ENCODE results near the gene BPGM.

The BPGM gene

DNA sequence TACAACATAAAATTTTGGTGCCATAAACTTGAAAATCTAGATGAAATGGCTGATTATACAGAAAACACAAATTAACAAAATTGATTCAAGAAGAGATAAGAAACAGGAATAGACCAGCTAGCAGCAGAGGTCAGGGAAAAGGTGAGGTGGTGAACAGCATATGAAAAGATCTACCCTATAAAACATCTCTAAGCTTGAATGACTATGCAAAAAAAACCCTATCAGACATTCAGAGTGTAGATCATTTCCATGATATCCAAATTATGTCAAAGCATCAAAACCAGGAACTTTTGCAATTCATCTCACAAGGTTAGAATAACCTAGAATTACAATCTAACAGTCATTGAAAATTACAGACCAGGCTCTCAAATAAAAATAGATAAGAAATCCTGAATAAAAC, 14.6 kb upstream of the BPGM start:
- TF ChIP-seq, protein P1, sequence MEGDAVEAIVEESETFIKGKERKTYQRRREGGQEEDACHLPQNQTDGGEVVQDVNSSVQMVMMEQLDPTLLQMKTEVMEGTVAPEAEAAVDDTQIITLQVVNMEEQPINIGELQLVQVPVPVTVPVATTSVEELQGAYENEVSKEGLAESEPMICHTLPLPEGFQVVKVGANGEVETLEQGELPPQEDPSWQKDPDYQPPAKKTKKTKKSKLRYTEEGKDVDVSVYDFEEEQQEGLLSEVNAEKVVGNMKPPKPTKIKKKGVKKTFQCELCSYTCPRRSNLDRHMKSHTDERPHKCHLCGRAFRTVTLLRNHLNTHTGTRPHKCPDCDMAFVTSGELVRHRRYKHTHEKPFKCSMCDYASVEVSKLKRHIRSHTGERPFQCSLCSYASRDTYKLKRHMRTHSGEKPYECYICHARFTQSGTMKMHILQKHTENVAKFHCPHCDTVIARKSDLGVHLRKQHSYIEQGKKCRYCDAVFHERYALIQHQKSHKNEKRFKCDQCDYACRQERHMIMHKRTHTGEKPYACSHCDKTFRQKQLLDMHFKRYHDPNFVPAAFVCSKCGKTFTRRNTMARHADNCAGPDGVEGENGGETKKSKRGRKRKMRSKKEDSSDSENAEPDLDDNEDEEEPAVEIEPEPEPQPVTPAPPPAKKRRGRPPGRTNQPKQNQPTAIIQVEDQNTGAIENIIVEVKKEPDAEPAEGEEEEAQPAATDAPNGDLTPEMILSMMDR (IDR thresholded peaks at IDR 0.05; ENCODE audit: control insufficient read depth, extremely low read depth, insufficient read depth): no peak
- DNase-seq (ENCODE audit: low read depth): no peak
- H3K4me3 ChIP-seq (ENCODE audit: low read depth, low read length): no peak overlapping the region

DNA sequence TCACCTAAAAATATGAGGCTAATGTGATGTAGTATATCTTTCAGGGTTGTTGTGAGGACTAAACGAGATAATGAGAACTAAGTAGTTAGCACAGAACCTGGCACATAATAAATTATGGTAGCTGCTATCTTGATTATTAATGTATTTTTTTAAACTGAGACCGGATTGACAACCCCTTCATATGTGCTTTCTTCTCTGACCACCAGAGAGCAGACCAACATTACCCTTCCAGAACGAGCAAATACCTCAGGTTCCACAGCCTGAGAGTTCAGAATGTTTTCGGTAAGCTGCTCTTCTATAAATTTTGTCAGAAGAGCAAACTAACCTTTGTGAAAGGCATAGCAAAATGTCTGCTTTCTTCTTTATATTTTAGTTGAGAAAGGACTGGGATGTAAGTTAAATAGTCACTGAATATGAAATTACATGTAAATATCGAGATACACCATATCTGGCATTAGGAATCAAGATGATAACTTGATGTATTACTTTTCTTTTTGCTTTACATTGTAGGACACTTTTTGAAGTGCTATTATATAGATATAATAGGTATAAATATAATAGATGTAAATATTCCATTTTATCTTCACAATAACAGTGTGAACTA, 13.6 kb upstream of the BPGM start:
- DNase-seq (ENCODE audit: low read depth): peak; percentile 21
- TF ChIP-seq, protein P1 (IDR thresholded peaks at IDR 0.05; ENCODE audit: control insufficient read depth, extremely low read depth, insufficient read depth): peak; percentile 64
- H3K4me3 ChIP-seq (ENCODE audit: low read depth, low read length): no peak overlapping the region

DNA sequence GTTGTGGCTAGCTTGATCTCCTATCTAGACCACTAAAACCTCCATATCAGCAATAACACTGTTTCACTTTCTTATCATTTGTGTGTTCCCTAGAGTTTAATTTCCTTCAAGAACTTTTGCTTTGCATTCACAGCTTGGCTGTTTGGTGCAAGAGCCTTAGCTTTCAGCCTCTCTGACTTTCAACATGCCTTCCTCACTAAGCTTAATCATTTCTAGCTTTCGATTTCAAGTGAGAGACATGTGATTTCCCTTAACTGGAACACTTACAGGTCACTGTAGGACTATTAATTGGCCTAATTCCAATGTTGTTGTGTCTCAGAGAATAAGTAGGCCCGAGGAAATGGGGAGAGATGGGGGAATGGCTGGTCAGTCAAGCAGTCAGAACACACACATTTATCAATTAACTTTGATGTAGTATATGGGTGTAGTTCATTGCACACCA, 10.6 kb upstream of the BPGM start:
- DNase-seq (ENCODE audit: low read depth): no peak
- no peak overlapping the region for H3K4me3 ChIP-seq (ENCODE audit: low read depth, low read length)
- TF ChIP-seq, protein P1 (IDR thresholded peaks at IDR 0.05; ENCODE audit: control insufficient read depth, extremely low read depth, insufficient read depth): no peak

DNA sequence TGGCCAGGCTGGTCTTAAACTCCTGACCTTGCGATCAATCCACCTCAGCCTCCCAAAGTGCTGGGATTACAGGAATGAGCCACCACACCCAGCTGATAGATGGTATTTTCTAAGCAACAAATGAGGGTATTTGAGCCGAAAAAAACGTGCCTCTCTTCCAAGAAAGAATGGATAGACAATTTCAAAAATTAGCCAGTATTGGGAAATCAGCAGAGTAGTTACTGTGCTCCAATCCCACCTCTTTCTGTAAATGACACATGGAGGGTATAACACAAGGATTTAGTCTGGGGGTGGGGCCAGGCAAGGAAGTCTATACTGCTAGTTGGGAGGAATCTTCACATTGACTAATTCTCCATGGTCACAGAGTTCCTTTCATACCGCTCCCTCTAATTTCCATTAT, 9.2 kb upstream of the BPGM start:
- TF ChIP-seq, protein P1 (IDR thresholded peaks at IDR 0.05; ENCODE audit: control insufficient read depth, extremely low read depth, insufficient read depth): no peak
- H3K4me3 ChIP-seq (ENCODE audit: low read depth, low read length): no peak overlapping the region
- DNase-seq (ENCODE audit: low read depth): no peak

DNA sequence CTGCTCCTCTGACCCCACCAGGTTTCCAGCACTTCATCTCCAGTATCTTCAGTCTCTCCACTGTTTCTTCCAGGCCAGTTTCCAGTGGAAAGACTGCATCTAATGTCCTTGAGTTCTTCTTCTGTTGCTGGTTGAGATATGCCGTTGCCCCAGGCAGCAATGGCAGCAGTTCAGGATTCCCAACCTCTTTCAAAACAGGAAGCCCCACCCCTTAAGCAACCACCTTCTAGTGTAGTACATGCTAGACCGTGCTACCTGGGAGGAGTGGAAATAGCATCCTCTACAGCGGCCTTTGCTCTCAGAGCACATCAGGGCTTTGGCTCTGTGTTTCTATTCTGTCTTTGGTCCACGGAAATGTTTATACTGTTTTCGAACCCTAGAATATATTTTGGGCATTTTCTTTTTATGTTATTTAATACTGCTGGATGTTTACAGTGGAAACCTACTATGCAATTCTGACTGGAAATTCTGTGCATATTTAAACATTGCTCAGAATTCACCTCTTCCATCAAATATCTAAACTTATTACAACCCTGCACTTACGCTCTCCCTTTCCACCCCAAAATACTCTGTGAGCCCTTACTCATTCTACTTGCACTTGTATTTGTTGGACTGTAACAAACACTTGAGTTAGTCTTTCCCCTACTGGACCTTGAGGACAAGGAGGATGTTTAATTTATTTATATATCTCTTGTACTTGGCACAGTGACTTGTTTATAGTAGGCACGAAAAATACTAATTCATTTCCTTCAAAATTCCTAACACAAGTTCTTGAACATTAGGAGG, 8.5 kb upstream of the BPGM start:
- DNase-seq (ENCODE audit: low read depth): no peak
- TF ChIP-seq, protein P1 (IDR thresholded peaks at IDR 0.05; ENCODE audit: control insufficient read depth, extremely low read depth, insufficient read depth): no peak
- H3K4me3 ChIP-seq (ENCODE audit: low read depth, low read length): no peak overlapping the region

DNA sequence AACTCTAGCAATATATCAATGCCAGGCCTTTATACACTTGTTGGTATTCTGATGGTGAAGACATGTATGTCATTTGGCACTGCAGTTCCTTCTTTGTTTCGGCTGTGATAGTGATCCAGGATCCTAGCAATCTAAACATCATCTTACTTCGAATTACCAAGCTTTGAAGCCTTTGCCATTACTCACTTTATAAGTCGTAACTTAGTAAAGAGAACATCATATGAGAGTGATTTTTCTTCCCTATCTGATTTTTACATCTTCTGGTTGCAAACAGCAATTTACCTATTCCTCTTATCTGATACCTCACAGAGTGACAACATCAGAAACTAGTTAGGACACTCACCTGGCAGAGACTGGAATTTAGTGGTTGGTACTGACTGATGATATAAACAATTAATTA, 7.6 kb upstream of the BPGM start:
- DNase-seq (ENCODE audit: low read depth): no peak
- TF ChIP-seq, protein P1 (IDR thresholded peaks at IDR 0.05; ENCODE audit: control insufficient read depth, extremely low read depth, insufficient read depth): no peak

More for the DNA sequence above, 7.6 kb upstream of the BPGM start:
- no peak overlapping the region for H3K4me3 ChIP-seq (ENCODE audit: low read depth, low read length)
